NCI-H1417 (cell line): ENCODE results near the gene SMCO4.

Source experiments
- DNase-seq, 3 experiments: peaks; one replicate each; lab custom pipeline; 2025; lab: John Stamatoyannopoulos, UW

SMCO4 gene

DNA sequence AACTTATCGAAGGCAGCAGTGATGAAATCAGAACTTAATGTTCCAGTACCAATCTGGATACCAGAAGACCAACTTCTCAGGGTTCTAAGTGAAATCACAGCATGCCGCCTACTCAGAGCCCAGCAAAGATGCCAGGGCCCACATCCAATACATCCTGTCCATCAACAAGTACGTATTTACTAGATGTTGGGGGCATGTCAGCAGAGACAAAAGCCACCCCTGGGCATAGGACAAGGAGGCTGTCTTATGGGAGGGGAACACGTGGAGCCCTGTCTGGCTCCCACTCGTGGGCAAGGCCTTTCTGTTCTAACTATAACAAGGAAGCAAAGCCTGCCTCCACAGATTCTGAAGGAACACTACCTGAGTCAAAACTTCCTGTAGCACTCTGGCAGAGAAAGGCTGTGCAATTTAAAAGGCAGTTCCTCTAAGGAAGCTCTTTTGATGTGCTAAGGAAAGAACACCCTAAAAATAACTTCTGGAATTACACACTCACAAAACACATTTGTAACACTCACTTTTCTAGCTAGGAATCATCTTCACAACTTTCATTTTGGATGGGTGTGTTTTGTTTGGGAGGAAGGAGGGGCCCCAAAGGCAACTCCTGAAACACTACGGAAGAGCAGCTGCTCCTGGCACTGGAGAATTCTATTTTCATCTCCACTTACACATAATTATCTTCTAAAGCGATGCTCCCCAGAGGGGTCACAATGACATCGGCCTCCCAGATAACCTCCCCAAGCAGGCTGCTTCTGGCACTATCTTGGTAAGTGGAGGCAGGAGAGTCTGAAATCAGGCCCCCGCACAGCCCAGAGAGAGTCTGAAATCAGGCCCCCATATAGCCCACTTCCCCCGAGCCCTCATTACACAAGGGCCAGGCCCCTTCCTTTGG lies 14.2 kb downstream of the SMCO4 start:
- peak; percentile 46 to 69 (median 56) for DNase-seq

DNA sequence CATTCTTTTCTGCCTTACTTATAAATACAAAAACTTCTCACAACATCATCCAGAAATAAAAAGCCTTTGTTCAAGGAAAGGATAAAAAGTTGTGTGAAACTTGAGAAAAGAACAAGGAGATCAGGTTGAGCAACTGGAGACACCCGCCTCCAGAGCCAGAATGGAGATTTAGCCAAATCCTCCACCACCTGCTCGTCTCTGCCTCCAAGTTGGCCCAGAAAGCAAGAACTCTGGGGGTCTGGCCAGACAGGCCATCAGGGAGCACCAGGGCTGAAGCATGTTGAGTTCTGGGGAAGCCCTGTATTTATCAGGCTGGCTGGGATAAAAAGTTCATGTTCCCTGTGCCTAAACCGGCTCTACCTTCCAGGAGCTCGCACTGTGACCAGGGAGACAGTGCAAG lies 14.9 kb downstream of the SMCO4 start:
- DNase-seq = no peak

DNA sequence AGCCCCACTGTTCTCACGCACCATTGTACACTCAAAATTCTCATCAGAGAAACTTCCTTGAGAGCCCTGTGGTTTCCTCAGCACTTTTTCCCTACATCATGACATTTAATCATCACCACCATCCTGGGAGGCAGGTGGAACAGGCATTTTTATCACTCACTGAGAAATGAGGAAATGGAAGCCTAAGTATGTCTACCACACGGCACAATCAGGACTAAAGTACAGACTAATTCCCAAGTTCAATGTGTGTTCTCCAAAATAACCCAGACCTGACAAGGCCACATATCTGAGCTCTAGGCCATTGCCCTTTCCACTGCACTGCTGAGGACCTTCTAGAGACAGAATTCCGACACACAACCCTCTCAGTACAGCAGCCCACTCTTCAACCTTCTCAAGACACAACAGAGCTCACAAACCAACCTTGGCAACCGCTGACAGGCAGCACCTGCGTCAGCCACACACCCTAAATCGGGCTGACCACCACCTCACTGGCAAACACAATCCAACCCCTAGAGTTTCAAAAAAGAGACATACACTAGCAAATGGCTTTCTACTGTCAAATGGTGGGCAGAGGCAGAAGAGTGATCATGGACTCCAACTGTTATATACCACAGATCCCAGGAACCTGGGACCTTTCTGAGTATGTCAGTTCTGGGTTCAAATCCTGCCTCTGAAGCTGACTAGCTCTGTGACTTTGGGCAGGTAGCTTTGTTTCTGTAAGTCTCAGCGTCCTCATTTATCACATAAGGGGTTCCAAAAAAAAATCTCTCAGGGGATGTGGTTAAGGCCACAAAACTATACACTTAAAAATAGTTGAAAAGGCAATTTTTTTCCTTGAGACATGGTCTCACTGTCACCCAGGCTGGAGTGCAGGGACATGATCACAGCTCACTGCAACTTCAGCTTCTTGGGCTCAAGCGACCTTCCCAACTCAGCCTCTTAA lies 16.3 kb downstream of the SMCO4 start:
- DNase-seq = no peak

DNA sequence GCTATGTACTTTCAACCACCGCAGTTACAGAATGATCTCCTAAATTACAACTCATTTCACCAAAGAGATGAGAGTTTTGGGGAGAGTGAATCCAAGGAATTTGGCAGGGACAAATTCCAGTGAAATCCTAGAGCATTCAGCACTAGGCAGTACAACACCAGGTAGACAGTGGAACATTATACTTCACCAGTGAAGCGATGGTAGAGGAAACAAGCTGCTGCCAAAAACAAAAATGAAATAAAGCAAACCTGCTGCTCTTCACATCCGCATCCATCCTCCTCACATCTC lies 16.9 kb downstream of the SMCO4 start:
- DNase-seq = no peak

DNA sequence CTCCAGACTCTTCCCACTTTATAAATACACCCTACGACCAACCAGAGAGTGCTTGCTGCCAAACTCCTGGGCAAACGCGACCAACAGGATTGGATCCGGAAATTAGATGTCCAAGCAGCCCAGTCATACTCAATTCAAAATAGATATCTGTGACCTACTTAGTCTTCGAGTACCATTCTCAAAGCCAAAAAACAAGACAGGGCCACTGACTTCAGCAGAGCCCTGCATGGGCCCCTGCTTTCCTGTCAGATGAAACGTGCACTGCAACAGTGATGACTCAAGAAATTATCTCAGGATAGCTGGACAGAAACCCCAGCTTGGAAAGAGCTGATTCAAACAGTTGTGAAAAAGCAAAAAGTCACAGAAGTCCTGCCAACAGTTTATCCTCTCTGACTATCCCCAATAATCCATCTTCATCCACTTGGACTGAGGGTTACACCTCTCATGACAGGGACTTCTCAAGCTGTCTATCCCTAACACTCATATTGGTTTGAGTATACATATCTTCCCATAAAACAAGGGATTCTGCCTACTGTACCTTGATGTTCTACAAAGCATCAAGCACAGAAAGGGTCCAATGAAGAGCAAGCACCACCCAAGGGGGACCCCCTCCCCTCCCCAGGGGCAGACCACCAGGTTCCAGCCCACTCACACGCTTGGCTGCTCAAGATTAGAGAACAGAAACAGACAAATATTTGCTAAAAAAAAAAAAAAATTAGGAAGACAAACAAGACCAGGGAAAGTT lies 17.4 kb downstream of the SMCO4 start:
- no peak for DNase-seq

DNA sequence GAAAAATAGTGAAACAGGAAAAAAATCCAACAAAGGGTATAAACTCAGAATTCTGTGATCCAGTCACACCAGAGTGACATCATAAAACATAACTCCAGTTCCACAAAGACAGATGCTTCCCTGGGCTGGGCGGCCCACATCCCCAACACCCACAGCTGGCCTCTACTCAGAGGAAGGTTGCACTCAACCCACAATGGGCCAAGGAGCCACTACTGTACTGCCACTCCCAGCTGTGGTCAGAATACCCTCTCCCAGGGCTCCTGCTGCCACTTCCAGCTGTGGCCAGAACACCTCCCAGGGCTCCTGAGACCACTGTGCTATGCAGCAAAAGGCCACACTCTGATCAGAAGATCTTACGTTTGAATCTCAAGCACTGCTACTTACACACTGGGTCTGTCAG lies 18.3 kb downstream of the SMCO4 start:
- no peak for DNase-seq

DNA sequence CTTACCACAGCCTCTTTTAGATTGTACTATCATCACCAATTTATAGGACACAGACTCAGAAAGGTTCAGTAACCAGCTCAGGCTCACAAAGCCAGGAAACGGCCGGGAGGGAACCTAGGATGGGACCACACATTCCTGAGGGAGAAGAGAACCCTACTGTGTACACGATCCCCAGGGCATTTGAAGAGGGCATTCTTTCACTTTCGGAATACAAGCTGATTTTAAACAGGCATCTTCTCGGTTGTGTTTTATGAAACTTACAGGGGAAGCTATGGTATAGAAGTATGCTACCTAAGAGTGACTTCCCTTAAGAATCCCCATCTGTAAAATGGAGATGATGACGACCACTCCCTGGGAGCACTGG lies 19.0 kb downstream of the SMCO4 start:
- DNase-seq = no peak

DNA sequence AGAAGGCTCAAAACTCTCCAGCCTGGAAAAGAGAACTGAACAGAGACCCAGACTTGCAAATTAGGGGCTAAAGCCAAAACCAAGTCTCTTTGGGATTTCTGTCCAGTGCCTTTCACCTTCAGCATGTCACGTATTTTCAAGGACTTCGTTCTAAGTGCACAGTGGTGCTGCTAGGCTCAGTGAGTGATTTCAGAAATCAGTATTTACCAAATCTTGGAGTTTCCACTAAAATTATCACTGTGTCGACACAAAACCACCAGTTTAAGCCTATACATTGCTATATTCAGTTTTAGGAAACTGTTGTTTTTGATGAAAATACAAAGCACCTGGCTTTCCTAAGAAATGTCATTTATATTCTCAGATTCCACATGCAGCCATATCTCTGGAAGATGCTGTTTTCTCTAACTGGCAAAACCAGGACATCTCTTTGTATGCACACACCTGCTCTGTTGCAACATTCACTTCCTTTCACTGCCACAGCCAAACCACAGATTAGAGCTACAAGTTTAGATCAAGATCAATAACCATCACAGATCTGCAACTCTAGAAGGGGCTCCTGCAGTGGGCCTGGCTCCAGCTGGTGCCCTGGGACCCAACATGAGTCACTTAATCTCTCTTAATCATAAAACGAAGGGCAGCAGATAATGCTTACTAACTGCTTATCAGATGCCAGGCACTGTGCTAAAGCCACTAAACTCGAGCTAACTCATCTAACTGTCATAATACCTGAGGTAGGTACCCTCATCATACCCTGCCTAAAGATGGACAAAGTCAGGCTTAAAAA lies 22.3 kb downstream of the SMCO4 start:
- DNase-seq = no peak

DNA sequence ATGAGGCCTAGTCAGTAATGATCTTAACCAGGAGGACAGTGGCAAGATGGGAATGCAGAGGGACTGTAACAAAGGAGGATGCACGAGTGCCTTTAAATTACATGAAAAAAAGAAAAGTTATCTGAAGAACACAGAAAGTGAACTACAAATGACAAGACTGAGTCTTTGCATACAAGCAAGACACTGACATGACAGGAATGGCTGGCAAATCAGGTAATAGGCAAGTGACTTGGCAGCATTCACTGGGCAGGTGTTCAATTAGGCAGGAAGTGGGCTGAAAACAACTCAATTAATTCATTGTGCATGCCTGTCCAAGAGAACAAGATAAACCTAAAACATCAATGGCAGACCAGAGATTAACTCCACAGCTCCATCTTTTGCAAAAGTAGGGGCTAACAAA lies 24.0 kb downstream of the SMCO4 start:
- peak; percentile 41 to 77 (median 57) for DNase-seq

DNA sequence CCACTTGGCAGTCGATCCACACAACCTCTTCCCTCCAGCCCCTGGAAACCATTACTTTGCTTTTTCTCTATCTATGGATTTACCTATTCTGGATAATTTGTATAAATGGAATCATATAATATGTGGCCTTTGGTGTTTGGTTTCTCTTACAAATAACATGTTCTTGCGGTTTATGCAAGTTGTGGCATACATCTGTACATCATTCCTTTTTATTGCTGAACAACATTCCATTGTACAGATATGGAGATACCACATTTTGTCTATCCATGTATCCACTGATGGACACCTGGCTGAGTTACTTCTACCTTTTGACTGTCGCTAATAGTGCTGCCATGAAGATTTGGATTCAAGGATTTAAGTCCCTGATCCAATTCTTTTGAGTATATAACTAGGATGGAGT lies 25.1 kb downstream of the SMCO4 start:
- no peak for DNase-seq

DNA sequence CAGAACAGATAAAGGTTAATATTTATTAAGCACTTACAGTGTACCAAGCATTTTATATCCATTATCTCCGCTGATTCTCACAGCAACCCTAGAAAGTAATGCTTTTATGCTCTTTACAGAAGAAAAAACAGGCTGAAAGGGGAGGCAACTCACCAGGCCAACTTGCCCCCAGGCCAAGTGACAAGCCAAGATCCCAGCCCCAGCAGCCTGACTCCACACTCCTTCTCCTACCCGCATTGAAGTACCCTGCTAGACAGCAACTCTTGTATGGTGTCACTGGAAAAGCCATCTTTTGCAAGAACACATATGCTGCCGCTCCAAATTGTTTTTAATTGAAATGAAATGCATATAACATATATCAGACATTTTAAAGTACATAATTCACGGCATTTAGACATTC lies 25.6 kb downstream of the SMCO4 start:
- no peak for DNase-seq

DNA sequence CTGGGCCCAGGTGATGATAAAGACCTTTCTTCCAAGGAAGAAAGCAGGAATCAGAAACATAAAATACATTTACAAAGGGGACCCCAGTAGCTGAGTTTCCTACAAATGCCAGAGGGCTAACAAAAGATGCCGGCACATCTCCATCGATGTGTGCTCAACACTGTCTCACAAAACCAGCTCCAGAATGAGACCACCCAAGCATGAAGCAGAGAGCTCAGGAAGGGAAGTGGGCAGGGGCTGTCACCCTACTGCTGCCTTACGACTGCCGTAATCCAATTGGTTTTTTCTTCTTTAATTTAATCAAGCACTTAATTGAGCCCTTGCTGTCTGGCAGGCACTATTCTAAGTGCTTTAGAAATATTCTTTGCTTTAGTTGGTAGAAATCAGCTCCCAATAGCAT lies 26.1 kb downstream of the SMCO4 start:
- DNase-seq = no peak

DNA sequence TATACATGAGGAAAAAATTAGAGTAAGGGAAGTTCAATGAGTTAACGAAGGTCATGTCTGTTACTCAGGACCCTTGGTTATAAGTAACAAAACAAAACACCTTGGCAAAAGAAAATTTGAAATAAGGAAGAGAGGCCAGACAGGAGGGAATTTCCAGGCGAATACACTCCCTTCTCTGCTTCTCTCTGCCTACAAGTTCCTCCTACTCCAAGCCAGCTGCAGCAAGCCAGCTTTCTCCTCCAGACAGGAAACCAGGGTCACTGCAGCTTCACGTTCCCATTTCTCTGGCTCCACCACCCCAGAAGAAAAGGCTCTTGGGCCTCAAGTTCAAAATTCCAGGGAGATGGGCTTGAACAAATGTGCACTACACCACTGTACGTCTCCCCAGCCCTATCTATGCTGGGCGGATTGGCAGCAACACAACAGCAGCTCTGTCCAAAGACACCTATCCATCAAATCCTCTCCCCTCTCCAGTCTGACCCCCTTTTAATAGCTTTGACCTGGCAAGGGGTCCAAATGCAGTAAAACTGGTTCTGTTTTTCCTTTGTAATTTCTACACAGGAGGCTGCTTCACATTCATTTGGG lies 27.7 kb downstream of the SMCO4 start:
- no peak for DNase-seq

DNA sequence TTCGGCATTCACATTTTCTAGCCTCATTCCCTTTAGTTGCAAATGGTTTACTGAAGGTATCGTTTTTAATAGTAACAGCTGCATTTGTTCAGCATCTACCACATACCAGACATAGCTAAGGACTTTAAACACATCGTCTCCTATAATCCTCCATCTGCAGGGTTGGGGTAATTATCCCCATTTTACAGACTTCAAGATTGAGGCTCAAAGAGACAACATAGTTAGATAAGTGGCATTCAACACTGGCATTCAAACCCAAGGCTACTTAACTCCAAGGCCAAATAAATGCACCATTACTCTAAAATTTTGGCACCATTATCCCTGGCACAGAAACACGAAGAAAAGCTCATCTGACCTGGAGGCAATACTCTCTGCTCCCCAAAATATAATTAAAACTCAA lies 28.5 kb downstream of the SMCO4 start:
- DNase-seq = no peak

DNA sequence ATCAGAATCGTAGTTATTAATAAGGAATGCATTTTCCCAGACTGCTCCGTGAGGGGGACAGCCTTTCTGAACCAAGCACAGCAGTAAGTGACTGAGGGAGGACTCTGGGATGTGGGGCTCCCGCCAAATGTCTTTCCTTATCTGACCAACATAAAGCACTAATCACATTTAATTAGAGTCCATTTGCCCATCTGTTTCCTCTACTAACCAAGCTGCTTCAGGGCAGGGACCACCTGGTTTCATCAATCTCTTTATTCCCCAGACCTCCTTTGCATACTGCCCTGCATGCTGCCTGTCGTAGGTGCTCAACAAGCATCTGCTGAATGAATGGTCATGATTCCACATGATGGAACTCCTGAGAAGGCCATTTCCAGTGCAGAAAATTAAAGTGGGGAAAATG lies 29.4 kb downstream of the SMCO4 start:
- peak in 1 of 3 experiments; percentile 20 for DNase-seq

DNA sequence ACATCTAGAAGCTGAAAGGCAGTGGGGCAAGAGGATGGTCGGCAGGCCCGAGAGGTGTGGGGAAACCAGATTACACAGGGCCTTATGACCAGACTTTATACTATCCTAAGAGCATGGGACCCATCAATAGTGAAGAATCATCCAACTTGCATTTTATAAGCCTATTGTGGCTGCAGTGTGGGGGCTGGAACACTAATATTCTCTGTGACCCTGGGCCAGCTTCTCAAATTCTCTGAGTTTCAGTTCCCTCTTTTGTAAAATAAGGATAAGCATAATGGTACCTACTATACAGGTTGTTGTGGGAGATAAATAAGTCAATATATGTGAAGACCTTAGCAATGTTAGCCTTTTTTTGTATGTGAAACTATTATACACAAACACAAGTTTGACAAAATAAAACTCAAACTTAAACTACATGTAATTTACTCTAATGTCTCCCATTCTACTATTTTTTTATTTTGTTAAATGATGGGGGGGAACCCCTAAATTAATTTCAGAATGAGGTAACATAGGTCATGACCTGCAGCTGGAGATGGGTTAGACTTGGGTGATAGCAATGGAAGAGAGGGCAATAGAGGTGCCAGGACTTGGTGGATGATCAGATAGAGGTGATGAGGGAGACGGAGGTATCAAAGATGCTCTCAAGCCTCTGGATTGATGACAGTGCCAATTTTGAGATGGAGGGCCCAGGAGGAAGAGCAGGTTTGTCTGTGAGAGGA lies 30.1 kb downstream of the SMCO4 start:
- no peak for DNase-seq

DNA sequence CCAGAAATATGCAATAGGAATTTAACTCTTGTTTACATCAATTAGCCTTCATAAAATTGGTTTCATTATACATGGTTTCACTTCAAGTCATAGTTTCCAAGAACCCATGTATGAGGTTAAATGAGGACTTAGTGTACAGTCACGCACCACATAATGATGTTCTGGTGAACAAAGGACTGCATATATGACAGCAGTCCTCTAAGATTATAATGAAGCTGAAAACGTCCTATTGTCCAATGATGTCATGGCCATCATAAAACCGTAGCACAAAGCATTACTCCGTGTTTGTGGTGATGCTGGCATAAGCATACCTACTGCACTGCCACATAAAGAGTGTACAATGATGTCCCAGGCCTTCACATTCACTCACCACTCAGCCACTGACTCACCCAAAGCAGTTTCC lies 31.1 kb downstream of the SMCO4 start:
- no peak for DNase-seq

DNA sequence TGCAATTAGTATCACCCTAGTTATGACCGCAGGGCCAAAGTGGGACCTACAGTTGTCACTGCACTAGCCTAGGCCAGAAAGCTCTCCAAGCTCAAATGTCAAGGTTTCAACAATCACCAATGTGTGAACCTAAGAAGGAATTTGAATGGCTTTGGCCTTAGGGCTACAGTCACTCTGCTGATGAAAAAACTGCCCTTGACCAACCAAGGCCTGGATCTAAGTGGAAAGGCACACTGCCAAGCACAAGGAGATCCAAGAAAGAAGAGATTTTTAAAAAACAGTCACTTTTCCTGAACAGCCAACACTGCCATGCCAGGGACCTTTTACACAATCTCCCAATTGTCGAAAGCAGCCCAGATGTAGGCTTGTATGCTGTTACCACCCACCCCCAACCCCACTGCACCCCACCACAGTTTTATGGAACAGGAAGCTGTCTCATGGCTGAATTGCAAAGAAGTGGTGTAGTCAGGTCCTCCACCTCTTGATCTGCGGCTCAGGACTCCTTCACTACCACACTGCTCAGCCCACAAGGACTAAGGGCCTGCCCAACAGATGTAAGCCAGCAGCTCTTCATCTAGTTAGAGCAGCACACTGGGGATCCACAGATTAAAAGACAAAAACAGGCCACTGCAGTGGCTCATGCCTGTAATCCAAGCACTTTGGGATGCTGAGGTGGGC lies 32.9 kb downstream of the SMCO4 start:
- DNase-seq = no peak

DNA sequence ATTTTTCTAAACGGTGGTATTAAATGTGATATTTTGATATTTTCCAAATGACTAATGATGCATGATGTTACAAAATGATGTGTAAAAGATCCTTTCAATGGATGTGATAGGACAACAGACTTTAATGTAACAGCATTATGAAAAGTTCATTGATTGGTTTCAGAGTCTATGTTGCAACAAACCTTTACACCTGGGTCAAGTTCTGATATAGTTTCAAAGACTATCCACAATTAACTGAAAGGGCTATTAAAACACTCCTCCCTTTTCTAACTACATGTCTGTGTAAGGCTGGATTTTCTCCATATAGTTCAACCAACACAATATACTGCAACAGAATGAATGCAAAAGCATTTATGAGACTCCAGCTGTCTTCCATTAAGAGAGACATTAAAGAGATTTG lies 35.7 kb downstream of the SMCO4 start:
- DNase-seq = no peak

DNA sequence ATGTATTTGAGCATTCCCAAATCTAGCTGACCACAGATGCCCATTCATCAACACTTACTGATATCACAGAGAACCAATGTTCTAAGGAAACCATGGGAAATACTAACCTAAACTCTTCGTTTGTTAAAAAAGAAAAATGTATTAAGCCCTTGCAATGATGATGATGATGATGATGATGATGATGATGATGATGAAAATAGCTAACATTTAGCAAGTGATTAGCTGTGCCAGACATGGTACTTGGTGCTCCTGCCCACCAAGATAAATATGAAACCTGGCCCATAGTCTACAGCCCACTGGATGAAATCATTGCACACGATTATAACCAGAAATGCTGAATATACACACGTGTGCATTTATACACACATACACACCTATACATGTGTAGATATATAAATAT lies 37.5 kb downstream of the SMCO4 start:
- DNase-seq = no peak
